Stimulated activated CD4-positive, alpha-beta T cell treated with anti-CD3 and anti-CD28 coated beads, Interleukin-15, amount 100 ng/mL, for 1 hour (primary cell): ENCODE data around the gene TTF2.
"Not testable (repeated sequence)": the region's sequence is repeated elsewhere in the genome, so short reads cannot be mapped to it uniquely, and the experiment has no call there.

Experiments
- DNase-seq, 2 donors: peaks; one replicate each; pipeline ENCODE4 v3.0.0-alpha.2; 2020; ENCODE audit warnings: low read depth in 1 of 2, low spot score in 1 of 2

The TTF2 gene

DNA sequence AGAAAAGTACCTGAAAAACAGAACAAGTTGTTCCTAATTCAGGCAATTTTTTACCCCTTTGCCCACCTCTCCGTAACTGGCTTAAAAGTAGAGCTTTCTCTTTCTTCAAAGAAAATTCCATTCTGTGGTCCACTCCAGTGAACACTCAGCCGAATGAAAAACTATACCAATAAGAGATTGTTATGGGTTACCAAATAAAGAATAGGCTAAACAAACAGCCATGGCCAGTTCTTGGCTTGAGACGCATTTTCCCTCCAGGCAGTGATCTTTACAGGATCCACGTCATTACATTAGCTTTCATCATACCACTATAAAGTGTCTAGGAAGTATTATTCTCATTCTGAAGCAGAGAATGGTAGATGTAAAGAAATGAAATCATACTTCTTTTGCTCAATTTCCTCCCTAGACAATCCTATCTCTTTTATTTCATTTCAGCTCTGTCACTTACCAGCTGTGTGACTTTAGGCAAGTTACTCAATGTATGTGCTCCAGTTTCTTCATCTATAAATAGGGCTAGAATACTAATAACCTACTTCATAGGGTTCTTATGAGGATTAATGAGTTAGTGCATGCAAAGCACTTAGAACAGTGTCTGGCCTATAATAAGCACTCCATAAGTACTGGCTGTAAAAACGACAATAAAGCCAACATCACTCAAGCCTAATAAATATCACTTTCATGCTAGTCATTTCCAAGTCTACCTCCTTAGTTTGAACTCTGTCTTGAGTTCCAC lies 87.9 kb downstream of the TTF2 start:
- DNase-seq: no peak

DNA sequence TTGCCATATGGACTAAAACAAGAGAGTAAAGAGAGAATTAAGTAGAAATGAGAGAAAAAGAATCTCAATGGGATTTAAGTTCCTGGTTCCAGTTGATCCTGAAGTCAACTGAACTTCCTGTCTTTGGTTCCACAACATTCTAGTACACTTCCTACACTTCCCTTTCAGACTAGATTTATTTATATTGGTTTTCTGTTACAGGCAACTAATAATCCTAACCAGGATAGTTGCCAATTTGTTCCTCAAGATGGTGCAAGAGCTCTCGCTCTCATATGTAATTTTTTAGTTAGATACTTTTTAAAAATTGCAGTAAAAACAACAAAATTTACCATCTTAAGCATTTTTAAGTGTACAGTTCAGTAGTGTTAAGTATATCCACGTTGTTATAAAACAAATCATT lies 90.2 kb downstream of the TTF2 start:
- no peak for DNase-seq

DNA sequence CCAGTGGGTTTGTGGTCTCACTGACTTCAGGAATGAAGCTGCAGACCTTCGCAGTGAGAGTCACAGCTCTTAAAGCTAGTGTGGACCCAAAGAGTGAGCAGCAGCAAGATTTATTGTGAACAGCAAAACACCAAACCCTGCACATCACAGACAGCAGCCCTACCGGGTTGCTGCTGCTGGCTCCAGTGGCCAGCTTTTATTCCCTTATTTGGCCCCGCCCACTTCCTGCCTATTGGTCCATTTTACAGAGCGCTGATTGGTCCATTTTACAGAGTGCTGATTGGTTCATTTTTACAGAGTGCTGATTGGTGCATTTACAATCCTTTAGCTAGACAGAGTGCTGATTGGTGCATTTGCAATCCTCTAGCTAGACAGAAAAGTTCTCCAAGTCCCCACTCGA lies 91.2 kb downstream of the TTF2 start:
- DNase-seq: not testable (repeated sequence)
